HG02571 (cell line): ENCODE measurements around the gene IGSF8.
"Not testable (repeated sequence)": the region's sequence is repeated elsewhere in the genome, so short reads cannot be mapped to it uniquely, and the experiment has no call there.

Experiments
- ATAC-seq: cut with Tn5 transposase; IDR thresholded peaks from one replicate; pipeline ENCODE4 v1.9.1; 2021; ENCODE audit warnings: mild to moderate bottlenecking, moderate library complexity; ENCODE audit not compliant: unreplicated experiment

IGSF8 gene

GRCh38 chr1:160127381-160127780 is 29.0 kb upstream of the IGSF8 start:
- ATAC-seq = no peak

- ATAC-seq = not testable (repeated sequence)
Observed at GRCh38 chr1:160126342-160126741, 27.9 kb upstream of the IGSF8 start.

GRCh38 chr1:160125746-160126145 is 27.3 kb upstream of the IGSF8 start:
- no peak for ATAC-seq

- no peak for ATAC-seq
Observed at GRCh38 chr1:160124705-160125478, 26.5 kb upstream of the IGSF8 start.

GRCh38 chr1:160123726-160124125 is 25.3 kb upstream of the IGSF8 start:
- no peak for ATAC-seq

GRCh38 chr1:160122978-160123495 is 24.6 kb upstream of the IGSF8 start:
- no peak for ATAC-seq

- no peak for ATAC-seq
Observed at GRCh38 chr1:160121388-160121787, 23.0 kb upstream of the IGSF8 start.

- no peak for ATAC-seq
Observed at GRCh38 chr1:160120797-160121196, 22.4 kb upstream of the IGSF8 start.

- ATAC-seq = no peak
Observed at GRCh38 chr1:160118928-160119327, 20.5 kb upstream of the IGSF8 start.

- ATAC-seq = no peak
Observed at GRCh38 chr1:160117709-160118183, 19.3 kb upstream of the IGSF8 start.

GRCh38 chr1:160117300-160117699 is 18.9 kb upstream of the IGSF8 start:
- ATAC-seq = no peak

GRCh38 chr1:160116283-160117147 is 18.1 kb upstream of the IGSF8 start:
- no peak for ATAC-seq

- ATAC-seq = no peak
Observed at GRCh38 chr1:160115545-160116282, 17.3 kb upstream of the IGSF8 start, which contains the start of gene ATP1A2. ATP1A2 (plus strand) TSS chr1:160115759; CDS start chr1:160115862, 103 bp downstream.

GRCh38 chr1:160114085-160114484 is 15.7 kb upstream of the IGSF8 start:
- ATAC-seq = no peak

- ATAC-seq = no peak
Observed at GRCh38 chr1:160113407-160113806, 15.0 kb upstream of the IGSF8 start.

GRCh38 chr1:160112357-160112756 is 13.9 kb upstream of the IGSF8 start:
- ATAC-seq = no peak

- ATAC-seq = not testable (repeated sequence)
Observed at GRCh38 chr1:160111462-160111861, 13.0 kb upstream of the IGSF8 start.

- no peak for ATAC-seq
Observed at GRCh38 chr1:160109686-160110085, 11.3 kb upstream of the IGSF8 start.

GRCh38 chr1:160108888-160109662 is 10.7 kb upstream of the IGSF8 start:
- no peak for ATAC-seq

- no peak for ATAC-seq
Observed at GRCh38 chr1:160107512-160107911, 9.1 kb upstream of the IGSF8 start.
